DND-41 (cell line): ENCODE results near the gene CTIF.

Experiments
- ATAC-seq: fragments of 200-7000 bp; cut with Tn5 transposase; 3 replicates; pipeline ENCODE4 v1.9.1; 2021; ENCODE audit warnings: low read depth; ENCODE audit not compliant: insufficient read depth
- DNase-seq: peaks from one replicate; pipeline ENCODE4 v3.0.0-alpha.2; 2020
- H2AFZ ChIP-seq: 2 replicates; pipeline ENCODE4 v1.6.0; 2012; ENCODE audit warnings: low read depth, low read length
- H3K27ac ChIP-seq: 2 replicates; pipeline ENCODE4 v1.5.1; 2012; ENCODE audit warnings: low read length, inconsistent platforms
- H3K27me3 ChIP-seq: fragments of 200-600 bp; sonication (generic); 2 replicates; pipeline ENCODE4 v1.6.0; 2012; ENCODE audit warnings: low read length, mild to moderate bottlenecking, inconsistent platforms; ENCODE audit not compliant: insufficient read depth, poor library complexity
- H3K36me3 ChIP-seq: 2 replicates; pipeline ENCODE4 v1.5.1; 2012; ENCODE audit warnings: low read length, inconsistent platforms; ENCODE audit not compliant: insufficient read depth
- H3K4me1 ChIP-seq: 2 replicates; pipeline ENCODE4 v1.5.1; 2012; ENCODE audit warnings: mild to moderate bottlenecking, low read length; ENCODE audit not compliant: insufficient read depth
- H3K4me2 ChIP-seq: 2 replicates; pipeline ENCODE4 v1.6.0; 2012; ENCODE audit warnings: mild to moderate bottlenecking, moderate library complexity, low read length, inconsistent platforms; ENCODE audit not compliant: insufficient read depth
- H3K4me3 ChIP-seq, 2 experiments: fragments of 200-600 bp in 1 of 2; shearing (Covaris generic) in 1 of 2; 2 replicates each; pipeline ENCODE4 v1.5.1; 2012 to 2016; ENCODE audit warnings: inconsistent platforms in 2 of 2, low read length in 2 of 2, mild to moderate bottlenecking in 2 of 2, low read depth in 1 of 2, moderate library complexity in 1 of 2
- H3K79me2 ChIP-seq: 2 replicates; pipeline ENCODE4 v1.6.0; 2012; ENCODE audit warnings: low read length, inconsistent platforms; ENCODE audit not compliant: insufficient read depth
- H3K9ac ChIP-seq: 2 replicates; pipeline ENCODE4 v1.6.0; 2012; ENCODE audit warnings: low read depth, mild to moderate bottlenecking, inconsistent platforms, low read length, moderate library complexity
- H3K9me3 ChIP-seq: 2 replicates; pipeline ENCODE4 v1.5.1; 2012; ENCODE audit warnings: low read length, moderate library complexity, mild to moderate bottlenecking, inconsistent platforms; ENCODE audit not compliant: insufficient read depth, severe bottlenecking
- H4K20me1 ChIP-seq: 2 replicates; pipeline ENCODE4 v1.6.0; 2012; ENCODE audit warnings: low read length; ENCODE audit not compliant: insufficient read depth
- EZH2 ChIP-seq: IDR thresholded peaks from 3 replicates; pipeline ENCODE4 v1.6.1; 2012; ENCODE audit warnings: borderline replicate concordance, low read depth, mild to moderate bottlenecking, moderate library complexity, low read length, inconsistent platforms; ENCODE audit not compliant: severe bottlenecking
- TF ChIP-seq, protein P1 (sequence below): IDR thresholded peaks from 2 replicates; pipeline ENCODE4 v1.5.1; 2012; ENCODE audit warnings: borderline replicate concordance, low read length, moderate library complexity, mild to moderate bottlenecking; ENCODE audit not compliant: poor library complexity, severe bottlenecking; ENCODE audit errors: extremely low read depth

The CTIF gene

DNA sequence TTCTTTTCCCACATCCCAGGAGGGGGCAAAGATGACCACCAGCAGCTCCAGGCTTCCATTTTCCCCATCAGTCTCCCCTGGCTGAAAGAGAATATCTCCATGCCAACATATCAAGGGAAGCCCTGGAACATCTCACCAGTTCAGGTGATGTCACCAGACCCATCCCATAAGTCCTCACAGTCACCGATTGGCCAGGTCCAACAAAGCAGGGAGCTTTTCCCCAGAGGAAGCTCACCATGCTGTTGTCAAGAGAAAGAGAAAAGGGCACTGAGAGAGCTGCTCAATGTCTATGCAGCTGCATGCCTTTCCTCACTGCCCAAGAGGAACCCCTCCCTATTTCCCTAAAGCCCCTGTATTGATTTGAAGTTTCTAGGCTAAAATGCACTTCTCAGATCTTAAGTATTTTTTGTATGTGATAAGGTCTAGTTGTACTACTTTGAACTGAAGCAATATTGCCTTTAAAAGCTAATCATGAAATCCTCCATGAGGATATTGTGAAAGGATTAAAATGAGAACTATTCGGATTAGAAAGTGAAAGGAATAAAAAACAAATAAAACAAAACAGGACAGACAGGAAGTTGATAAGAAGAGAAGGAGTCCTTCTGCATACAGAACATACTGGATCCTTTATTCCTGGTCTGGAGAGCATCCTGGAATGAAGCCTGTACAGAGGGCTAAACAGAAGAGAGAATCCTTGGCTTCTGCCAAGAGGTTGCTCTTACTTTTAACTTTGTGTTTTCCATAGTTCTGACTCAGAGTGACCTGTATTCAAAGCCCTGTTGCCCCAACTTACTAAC lies 45.2 kb upstream of the CTIF start:
- no peak overlapping the region for H3K27ac ChIP-seq
- ATAC-seq (no peak), DNase-seq (no peak)
- peak overlapping the region; percentile 45; the same call in 1 of the 2 replicates for H3K4me2 ChIP-seq
- H3K4me3 ChIP-seq, result no peak overlapping the region
- H2AFZ ChIP-seq, result no peak overlapping the region
- H3K9me3 ChIP-seq, result peaks cover 2% of the 10 kb centered on the region
- no peaks in the 10 kb centered on the region for H3K4me1 ChIP-seq
- H3K27me3 ChIP-seq, result peaks cover 8% of the 10 kb centered on the region
- H3K36me3 ChIP-seq, result no peaks in the 10 kb centered on the region
- H3K9ac ChIP-seq, result no peak overlapping the region
- TF ChIP-seq, protein P1, sequence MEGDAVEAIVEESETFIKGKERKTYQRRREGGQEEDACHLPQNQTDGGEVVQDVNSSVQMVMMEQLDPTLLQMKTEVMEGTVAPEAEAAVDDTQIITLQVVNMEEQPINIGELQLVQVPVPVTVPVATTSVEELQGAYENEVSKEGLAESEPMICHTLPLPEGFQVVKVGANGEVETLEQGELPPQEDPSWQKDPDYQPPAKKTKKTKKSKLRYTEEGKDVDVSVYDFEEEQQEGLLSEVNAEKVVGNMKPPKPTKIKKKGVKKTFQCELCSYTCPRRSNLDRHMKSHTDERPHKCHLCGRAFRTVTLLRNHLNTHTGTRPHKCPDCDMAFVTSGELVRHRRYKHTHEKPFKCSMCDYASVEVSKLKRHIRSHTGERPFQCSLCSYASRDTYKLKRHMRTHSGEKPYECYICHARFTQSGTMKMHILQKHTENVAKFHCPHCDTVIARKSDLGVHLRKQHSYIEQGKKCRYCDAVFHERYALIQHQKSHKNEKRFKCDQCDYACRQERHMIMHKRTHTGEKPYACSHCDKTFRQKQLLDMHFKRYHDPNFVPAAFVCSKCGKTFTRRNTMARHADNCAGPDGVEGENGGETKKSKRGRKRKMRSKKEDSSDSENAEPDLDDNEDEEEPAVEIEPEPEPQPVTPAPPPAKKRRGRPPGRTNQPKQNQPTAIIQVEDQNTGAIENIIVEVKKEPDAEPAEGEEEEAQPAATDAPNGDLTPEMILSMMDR, result no peak
- TF ChIP-seq EZH2, result no peak
- no peaks in the 10 kb centered on the region for H4K20me1 ChIP-seq
- H3K79me2 ChIP-seq, result no peaks in the 10 kb centered on the region

DNA sequence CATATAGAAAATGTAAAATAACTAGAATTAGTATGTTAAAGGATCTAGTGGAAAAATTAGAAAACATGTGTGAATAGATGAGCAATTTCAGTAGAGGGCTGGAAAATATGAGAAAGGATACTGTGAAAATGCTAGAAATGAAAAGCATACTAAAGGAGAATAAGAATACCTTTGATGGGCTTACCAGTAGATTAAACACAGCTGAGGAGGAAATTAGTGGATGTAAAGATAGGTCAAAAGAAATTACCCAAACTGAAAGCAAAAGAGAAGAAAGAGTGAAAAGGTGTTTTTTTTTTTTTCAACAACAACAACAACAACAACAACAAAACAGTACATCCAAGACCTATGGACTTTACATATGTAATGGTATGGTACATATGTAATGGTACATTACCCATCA lies 41.0 kb upstream of the CTIF start:
- Histone ChIP-seq H3K27me3 (peaks cover 3% of the 10 kb centered on the region), H3K9me3 (peaks cover 2% of the 10 kb centered on the region), H3K4me1 (no peaks in the 10 kb centered on the region), H3K79me2 (no peaks in the 10 kb centered on the region), H3K27ac (no peak overlapping the region), H3K36me3 (no peaks in the 10 kb centered on the region), H3K4me2 (no peak overlapping the region), H2AFZ (no peak overlapping the region), H3K4me3 (no peak overlapping the region), H3K9ac (no peak overlapping the region), H4K20me1 (no peaks in the 10 kb centered on the region)
- ATAC-seq (no peak), DNase-seq (no peak)
- TF ChIP-seq EZH2, result no peak
- TF ChIP-seq, protein P1, result no peak

DNA sequence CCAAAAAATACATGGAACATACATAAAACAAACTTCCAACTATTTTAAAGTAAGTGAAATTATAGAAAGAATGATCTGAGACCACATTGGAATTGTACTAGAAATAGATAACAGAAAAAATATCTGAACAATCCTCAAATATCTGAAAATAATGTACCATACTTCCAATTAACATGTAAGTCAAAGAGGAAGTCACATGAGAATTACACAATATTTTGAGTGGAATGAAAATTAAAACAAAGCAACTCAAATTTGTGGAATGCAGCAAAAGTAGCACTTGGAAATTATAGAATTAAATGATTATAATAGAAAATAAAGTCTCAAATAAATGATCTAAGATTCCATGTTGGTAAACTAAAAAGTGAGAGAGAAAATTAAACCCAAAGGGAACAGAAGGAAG lies 38.3 kb upstream of the CTIF start:
- Histone ChIP-seq H3K4me3 (no peak overlapping the region), H3K4me1 (no peaks in the 10 kb centered on the region), H4K20me1 (no peaks in the 10 kb centered on the region), H3K79me2 (no peaks in the 10 kb centered on the region), H3K9ac (no peak overlapping the region), H3K4me2 (no peak overlapping the region), H3K27me3 (peaks cover 3% of the 10 kb centered on the region), H2AFZ (no peak overlapping the region), H3K9me3 (peaks cover 9% of the 10 kb centered on the region), H3K27ac (no peak overlapping the region), H3K36me3 (no peaks in the 10 kb centered on the region)
- no peak for TF ChIP-seq EZH2
- TF ChIP-seq, protein P1, result no peak
- no peak for DNase-seq
- no peak for ATAC-seq
